NB4 (cell line): ENCODE data around the gene NTSR1.

ENCODE experiments used
- DNase-seq: peaks from one replicate; pipeline ENCODE4 v3.0.0; 2010; ENCODE audit warnings: low read depth
- H3K4me3 ChIP-seq: one replicate; pipeline ENCODE4 v1.5.1; 2011; ENCODE audit warnings: mild to moderate bottlenecking, low read depth, low read length, moderate library complexity
- CTCF ChIP-seq: IDR thresholded peaks from one replicate; pipeline ENCODE4 v1.5.1; 2012; ENCODE audit warnings: low read depth, low read length
- MAX ChIP-seq: IDR thresholded peaks from 2 replicates; pipeline ENCODE4 v1.6.1; 2011; ENCODE audit warnings: low read depth, low read length
- MYC ChIP-seq: IDR thresholded peaks from 2 replicates; pipeline ENCODE4 v1.6.1; 2011; ENCODE audit warnings: low read depth, low read length
- POLR2A ChIP-seq: IDR thresholded peaks from 2 replicates; pipeline ENCODE4 v1.6.1; 2011; ENCODE audit warnings: mild to moderate bottlenecking; ENCODE audit not compliant: insufficient read length; ENCODE audit errors: extremely low read depth

Gene NTSR1

GRCh38 chr20:62799873-62800272 lies 91.2 kb downstream of the NTSR1 start:
- no peak for TF ChIP-seq MAX
- TF ChIP-seq MYC = no peak
- TF ChIP-seq CTCF = no peak
- TF ChIP-seq POLR2A = no peak
- no peak overlapping the region for H3K4me3 ChIP-seq
- DNase-seq = no peak

- H3K4me3 ChIP-seq = no peak overlapping the region
- no peak for DNase-seq
- TF ChIP-seq MYC (no peak), CTCF (no peak)
These were observed 92.0 kb downstream of the NTSR1 start for GRCh38 chr20:62800314-62801259.

DNA sequence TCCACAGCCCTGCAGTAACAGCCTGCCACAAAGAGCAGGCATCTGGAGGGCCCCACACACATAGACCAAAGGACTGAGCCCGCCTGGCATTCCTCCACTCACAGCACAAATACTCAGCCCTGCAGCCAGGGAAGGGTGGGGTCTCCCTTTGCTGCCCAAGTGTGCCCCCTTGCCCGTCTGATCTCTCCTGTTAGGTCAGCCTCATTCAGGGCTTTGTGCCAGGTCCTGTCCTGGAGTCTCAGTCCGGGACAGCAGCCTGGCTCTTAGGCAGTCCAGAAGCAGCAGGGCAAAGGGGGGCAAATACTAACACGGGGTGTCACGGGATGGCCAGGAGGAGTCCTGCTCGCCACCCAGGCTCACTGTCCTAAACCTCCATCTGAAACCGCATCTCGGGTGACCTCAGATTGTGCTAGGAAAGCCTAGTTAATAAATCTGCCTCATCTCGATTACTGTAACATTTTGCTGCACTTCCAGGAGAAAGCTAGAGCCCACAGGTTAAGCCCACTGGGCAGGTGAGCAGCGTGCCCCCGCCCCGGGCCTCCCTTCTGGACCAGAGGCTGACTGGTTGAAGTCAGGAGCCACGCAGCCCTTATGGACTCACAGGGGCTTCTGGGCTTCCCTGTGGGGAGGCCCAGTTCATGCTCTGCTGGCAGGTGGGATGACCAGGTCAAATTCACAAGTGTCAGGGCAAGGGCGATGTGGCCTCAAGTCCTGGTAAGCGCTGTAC lies 92.8 kb downstream of the NTSR1 start:
- H3K4me3 ChIP-seq = no peak overlapping the region
- TF ChIP-seq CTCF (no peak), POLR2A (no peak), MAX (no peak), MYC (no peak)

GRCh38 chr20:62802026-62802712 lies 93.5 kb downstream of the NTSR1 start:
- no peak for TF ChIP-seq POLR2A
- no peak for TF ChIP-seq MYC
- TF ChIP-seq CTCF = no peak
- TF ChIP-seq MAX = no peak
- no peak overlapping the region for H3K4me3 ChIP-seq
- DNase-seq = no peak

More for the DNA sequence above, 92.8 kb downstream of the NTSR1 start:
- no peak for DNase-seq

GRCh38 chr20:62804021-62804626 lies 95.5 kb downstream of the NTSR1 start:
- H3K4me3 ChIP-seq = peak overlapping the region; percentile 25
- no peak for TF ChIP-seq POLR2A
- no peak for TF ChIP-seq CTCF
- no peak for TF ChIP-seq MAX
- TF ChIP-seq MYC = no peak
- DNase-seq = peak; percentile 56
